Fibroblast of the aortic adventitia (primary cell): ENCODE results near the gene MCC. TPM values are rescaled to one million over a fixed set of nuclear protein-coding genes. Genes with fewer than 3 reads are reported as not detected.

Source experiments
- DNase-seq: peaks from one replicate; pipeline ENCODE4 v3.0.0-alpha.2; 2010; ENCODE audit warnings: low read depth
- H3K4me3 ChIP-seq: 2 replicates; pipeline ENCODE4 v1.5.1; 2011; ENCODE audit warnings: low read depth, mild to moderate bottlenecking, control low read depth, low read length, moderate library complexity
- total RNA-seq: library from RNA; depleted of rRNA; stranded (reverse); fragments of >200 nt; gene quantifications from 2 replicates; pipeline ENCODE4 v1.2.3, GENCODE V29; 2012; ENCODE audit warnings: low replicate concordance
- TF ChIP-seq, protein P1 (sequence below): IDR thresholded peaks from 2 replicates; pipeline ENCODE4 v1.5.1; 2011; ENCODE audit warnings: mild to moderate bottlenecking, low read length, control low read depth, inconsistent platforms; ENCODE audit not compliant: insufficient read depth

MCC gene
- total RNA-seq, 1 donor: 62.4 TPM

DNA sequence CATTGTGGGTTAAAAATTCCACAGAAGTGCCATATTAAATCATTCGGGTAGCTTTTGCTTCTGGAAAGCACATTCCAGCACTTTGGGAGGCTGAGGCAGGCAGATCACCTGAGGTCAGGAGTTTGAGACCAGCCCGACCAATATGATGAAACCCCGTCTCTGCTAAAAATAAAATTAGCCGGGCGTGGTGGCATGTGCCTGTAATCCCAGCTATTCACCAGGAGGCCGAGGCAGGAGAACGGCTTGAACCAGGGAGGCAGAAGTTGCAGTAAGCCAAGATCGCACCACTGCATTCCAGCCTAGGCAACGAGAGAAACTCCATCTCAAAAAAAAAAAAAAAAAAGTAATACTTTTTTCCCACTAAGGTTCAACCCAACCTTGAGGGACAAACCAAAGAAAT is 243.3 kb downstream of the MCC start:
- no peak for DNase-seq
- TF ChIP-seq, protein P1, sequence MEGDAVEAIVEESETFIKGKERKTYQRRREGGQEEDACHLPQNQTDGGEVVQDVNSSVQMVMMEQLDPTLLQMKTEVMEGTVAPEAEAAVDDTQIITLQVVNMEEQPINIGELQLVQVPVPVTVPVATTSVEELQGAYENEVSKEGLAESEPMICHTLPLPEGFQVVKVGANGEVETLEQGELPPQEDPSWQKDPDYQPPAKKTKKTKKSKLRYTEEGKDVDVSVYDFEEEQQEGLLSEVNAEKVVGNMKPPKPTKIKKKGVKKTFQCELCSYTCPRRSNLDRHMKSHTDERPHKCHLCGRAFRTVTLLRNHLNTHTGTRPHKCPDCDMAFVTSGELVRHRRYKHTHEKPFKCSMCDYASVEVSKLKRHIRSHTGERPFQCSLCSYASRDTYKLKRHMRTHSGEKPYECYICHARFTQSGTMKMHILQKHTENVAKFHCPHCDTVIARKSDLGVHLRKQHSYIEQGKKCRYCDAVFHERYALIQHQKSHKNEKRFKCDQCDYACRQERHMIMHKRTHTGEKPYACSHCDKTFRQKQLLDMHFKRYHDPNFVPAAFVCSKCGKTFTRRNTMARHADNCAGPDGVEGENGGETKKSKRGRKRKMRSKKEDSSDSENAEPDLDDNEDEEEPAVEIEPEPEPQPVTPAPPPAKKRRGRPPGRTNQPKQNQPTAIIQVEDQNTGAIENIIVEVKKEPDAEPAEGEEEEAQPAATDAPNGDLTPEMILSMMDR: no peak
- no peak overlapping the region for H3K4me3 ChIP-seq

- TF ChIP-seq, protein P1: no peak
- no peak for DNase-seq
- no peak overlapping the region for H3K4me3 ChIP-seq
These were observed 244.9 kb downstream of the MCC start for GRCh38 chr5:113243349-113243664.

- H3K4me3 ChIP-seq: no peak overlapping the region
- DNase-seq: no peak
- TF ChIP-seq, protein P1: no peak
These were observed 245.5 kb downstream of the MCC start for GRCh38 chr5:113242481-113243348.

- no peak overlapping the region for H3K4me3 ChIP-seq
- no peak for DNase-seq
- TF ChIP-seq, protein P1: no peak
These were observed 247.1 kb downstream of the MCC start for GRCh38 chr5:113240951-113241726.

DNA sequence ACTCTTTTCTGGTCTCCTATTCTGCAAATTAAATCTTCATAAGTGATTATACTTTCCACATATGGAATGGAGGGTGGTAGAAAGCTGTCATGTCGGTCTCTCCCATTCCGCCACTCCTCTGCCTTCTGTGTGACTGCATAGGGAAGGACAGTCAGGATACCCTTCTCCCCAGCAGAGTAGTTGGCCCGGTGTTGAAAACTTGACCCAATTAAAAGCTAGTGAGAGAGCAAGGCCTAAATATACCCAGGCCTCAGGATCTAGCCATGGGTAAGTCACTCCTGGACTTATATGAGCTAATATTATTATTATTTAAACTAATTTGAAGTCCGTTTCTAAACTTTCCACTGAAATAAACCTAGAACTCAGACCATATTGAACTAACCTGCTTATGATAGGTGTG is 248.2 kb downstream of the MCC start:
- TF ChIP-seq, protein P1: no peak
- no peak overlapping the region for H3K4me3 ChIP-seq
- no peak for DNase-seq

GRCh38 chr5:113237893-113238292 is 250.4 kb downstream of the MCC start:
- no peak overlapping the region for H3K4me3 ChIP-seq
- DNase-seq: no peak
- TF ChIP-seq, protein P1: no peak
